GM06990 (cell line): ENCODE measurements around the gene PUS1.

ENCODE experiments used
- DNase-seq: peaks from one replicate; pipeline ENCODE4 v3.0.0-alpha.2; 2011; ENCODE audit not compliant: insufficient read length; ENCODE audit errors: extremely low read depth
- H3K27me3 ChIP-seq: replicated peaks from 2 replicates; pipeline ENCODE4 v1.6.0; 2011; ENCODE audit warnings: low read length; ENCODE audit not compliant: control insufficient read depth, insufficient read depth
- H3K36me3 ChIP-seq: 2 replicates; pipeline ENCODE4 v1.5.1; 2011; ENCODE audit warnings: low read length; ENCODE audit not compliant: control insufficient read depth, insufficient read depth
- H3K4me3 ChIP-seq: replicated peaks from 2 replicates; pipeline ENCODE4 v1.5.1; 2011; ENCODE audit warnings: low read depth, mild to moderate bottlenecking, control low read depth, low read length
- TF ChIP-seq, protein P1 (sequence below): IDR thresholded peaks from 2 replicates; pipeline ENCODE4 v1.5.1; 2011; ENCODE audit warnings: low read length, control low read depth, mild to moderate bottlenecking, inconsistent platforms; ENCODE audit not compliant: insufficient read depth, poor library complexity, severe bottlenecking

PUS1 gene

DNA sequence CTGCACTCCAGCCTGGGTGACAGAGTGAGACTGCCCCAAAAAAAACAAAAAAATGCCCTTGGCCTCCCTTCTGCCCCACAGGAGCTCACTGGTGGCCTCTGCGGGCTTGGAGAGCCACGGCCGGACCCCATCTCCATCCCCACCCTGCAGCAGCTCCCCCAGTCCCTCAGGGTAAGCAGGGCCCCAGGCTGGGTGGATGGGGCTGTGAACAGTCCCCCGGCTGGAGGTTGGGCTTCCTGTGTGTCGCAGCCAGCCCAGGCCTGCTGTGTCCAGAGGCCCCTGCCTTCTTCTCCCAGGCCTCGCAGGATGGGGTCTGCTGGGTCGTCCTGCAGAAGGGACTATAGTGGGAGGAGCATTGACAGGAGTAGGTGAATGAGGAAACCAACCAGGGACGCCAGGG lies 15.4 kb upstream of the PUS1 start:
- peaks cover 11% of the 10 kb centered on the region for H3K36me3 ChIP-seq
- no peak overlapping the region for H3K4me3 ChIP-seq
- TF ChIP-seq, protein P1, sequence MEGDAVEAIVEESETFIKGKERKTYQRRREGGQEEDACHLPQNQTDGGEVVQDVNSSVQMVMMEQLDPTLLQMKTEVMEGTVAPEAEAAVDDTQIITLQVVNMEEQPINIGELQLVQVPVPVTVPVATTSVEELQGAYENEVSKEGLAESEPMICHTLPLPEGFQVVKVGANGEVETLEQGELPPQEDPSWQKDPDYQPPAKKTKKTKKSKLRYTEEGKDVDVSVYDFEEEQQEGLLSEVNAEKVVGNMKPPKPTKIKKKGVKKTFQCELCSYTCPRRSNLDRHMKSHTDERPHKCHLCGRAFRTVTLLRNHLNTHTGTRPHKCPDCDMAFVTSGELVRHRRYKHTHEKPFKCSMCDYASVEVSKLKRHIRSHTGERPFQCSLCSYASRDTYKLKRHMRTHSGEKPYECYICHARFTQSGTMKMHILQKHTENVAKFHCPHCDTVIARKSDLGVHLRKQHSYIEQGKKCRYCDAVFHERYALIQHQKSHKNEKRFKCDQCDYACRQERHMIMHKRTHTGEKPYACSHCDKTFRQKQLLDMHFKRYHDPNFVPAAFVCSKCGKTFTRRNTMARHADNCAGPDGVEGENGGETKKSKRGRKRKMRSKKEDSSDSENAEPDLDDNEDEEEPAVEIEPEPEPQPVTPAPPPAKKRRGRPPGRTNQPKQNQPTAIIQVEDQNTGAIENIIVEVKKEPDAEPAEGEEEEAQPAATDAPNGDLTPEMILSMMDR, result no peak
- H3K27me3 ChIP-seq, result no peaks in the 10 kb centered on the region
- peak; percentile 3 for DNase-seq

DNA sequence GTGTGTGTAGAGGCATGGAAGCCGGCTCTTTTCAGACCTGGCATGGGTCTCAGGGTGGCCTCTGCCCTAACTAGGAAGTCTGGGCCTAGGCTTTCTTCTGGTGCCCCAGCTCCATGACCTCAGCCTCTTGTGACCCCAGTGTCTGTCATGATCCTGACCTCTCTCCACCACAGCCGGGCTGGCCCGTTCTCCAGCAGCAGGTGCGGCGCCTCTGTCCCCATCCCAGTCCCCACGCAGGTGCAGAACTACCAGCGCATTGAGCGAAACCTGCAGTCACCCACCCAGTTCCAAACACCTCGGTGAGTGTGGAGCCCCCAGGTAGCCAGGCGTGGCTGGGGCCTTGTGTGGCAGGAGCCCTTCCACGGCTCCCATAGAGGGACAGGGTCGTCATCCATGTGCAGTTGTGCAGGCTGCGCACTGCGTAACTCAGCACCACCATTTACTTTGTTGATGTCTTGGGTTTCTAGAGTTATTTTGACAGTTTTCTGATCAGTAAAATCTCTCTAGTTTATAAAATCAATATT lies 14.8 kb upstream of the PUS1 start:
- H3K27me3 ChIP-seq, result no peaks in the 10 kb centered on the region
- H3K36me3 ChIP-seq, result peaks cover 11% of the 10 kb centered on the region
- TF ChIP-seq, protein P1, result no peak
- H3K4me3 ChIP-seq, result no peak overlapping the region
- DNase-seq, result no peak

DNA sequence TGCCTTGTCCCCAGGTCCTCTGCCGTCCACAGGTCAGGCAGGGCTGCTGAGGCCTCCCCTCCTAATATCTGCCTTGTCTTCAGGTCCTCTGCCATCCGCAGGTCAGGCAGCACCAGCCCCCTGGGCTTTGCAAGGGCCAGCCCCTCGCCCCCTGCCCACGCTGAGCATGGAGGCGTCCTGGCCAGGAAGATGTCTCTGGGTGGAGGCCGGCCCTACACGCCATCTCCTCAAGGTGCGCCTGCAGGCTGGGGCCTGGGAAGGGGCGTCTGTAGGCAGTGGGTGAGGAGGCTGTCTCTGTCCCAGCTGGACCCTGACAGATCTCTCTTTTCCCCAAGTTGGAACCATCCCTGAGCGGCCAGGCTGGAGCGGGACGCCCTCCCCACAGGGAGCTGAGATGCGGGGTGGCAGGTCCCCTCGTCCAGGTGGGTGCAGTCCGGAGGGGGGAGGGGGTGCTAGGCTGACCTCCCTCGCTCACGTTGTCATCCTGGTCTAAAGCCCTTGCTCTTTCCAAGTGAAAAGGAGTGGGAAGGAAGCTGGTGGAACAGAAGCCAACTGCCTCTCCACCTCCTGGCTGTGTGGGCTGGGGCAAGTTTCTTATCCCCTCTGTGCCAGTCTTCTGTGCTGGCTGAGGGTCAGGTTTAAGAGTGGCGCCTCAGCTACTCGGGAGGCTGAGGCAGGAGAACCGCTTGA lies 13.9 kb upstream of the PUS1 start:
- Histone ChIP-seq H3K36me3 (peaks cover 11% of the 10 kb centered on the region), H3K4me3 (no peak overlapping the region), H3K27me3 (no peaks in the 10 kb centered on the region)
- TF ChIP-seq, protein P1, result no peak
- peak; percentile 3 for DNase-seq

DNA sequence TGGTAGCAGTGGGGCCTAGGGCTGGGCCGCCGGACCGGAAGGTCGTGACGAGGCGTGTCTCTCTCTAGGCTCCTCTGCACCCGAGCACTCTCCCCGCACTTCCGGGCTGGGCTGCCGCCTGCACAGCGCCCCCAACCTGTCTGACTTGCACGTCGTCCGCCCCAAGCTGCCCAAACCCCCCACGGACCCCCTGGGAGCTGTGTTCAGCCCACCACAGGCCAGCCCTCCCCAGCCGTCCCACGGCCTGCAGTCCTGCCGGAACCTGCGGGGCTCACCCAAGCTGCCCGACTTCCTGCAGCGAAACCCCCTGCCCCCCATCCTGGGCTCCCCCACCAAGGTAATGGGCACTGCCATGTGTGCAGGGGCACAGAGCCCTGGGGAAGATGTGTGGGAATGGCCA lies 13.3 kb upstream of the PUS1 start:
- no peak overlapping the region for H3K4me3 ChIP-seq
- TF ChIP-seq, protein P1, result no peak
- H3K27me3 ChIP-seq, result no peaks in the 10 kb centered on the region
- peaks cover 6% of the 10 kb centered on the region for H3K36me3 ChIP-seq
- DNase-seq, result peak; percentile 9

DNA sequence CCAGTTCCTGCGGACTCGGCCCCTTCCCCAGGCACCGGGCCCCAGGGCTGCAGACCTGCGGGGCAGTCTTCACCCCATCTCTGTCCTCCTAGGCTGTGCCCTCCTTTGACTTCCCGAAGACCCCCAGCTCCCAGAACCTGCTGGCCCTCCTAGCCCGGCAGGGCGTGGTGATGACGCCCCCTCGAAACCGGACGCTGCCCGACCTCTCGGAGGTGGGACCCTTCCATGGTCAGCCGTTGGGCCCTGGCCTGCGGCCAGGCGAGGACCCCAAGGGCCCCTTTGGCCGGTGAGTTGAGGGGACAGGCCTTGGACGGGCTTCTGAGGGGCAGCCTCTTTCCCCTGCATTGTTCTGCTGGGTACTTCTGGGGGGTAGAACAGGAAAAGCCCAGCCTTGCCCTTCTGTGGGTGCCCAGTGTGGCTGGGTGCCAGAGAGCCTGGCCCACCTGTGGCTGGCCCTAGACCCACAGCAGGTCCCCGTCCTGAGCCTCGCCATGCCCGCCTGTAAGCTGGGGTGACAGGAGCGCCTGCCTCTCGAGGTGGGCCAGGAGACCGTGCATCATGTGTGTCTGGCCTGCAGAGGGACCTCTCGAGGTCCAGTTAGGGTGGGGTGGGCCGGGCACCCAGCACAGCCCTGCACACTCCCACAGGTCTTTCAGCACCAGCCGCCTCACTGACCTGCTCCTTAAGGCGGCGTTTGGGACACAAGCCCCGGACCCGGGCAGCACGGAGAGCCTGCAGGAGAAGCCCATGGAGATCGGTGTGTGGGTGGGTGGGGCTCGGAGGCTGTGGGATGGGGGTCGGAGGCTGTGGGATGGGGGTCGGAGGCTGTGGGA lies 12.6 kb upstream of the PUS1 start:
- Histone ChIP-seq H3K27me3 (no peaks in the 10 kb centered on the region), H3K36me3 (peaks cover 4% of the 10 kb centered on the region), H3K4me3 (no peak overlapping the region)
- TF ChIP-seq, protein P1, result no peak
- DNase-seq, result peak; percentile 5
